AG04450 (cell line): ENCODE results near the gene DNPH1. TPM values are rescaled to one million over a fixed set of nuclear protein-coding genes. Genes with fewer than 3 reads are reported as not detected.

Experiments
- CTCF ChIA-PET: fragments of 300-600, 350-600 bp; formaldehyde crosslinking; extraction: SDS; loops from one replicate; lab custom pipeline; 2022; ENCODE audit warnings: antibody characterized with exemption, inconsistent platforms; lab: Charles Lee
- POLR2A ChIA-PET: fragments of 350-600 bp; formaldehyde crosslinking; extraction: SDS; loops from one replicate; lab custom pipeline; 2021; ENCODE audit warnings: antibody characterized with exemption, inconsistent platforms; lab: Yijun Ruan, JAX
- DNase-seq: peaks from one replicate; pipeline ENCODE4 v3.0.0-alpha.2; 2011; ENCODE audit warnings: low read depth, low spot score
- H3K27ac ChIP-seq: one replicate; pipeline ENCODE4 v1.5.1; 2012; ENCODE audit warnings: low read depth, low read length, control low read depth
- H3K27me3 ChIP-seq: one replicate; pipeline ENCODE4 v1.6.0; 2012; ENCODE audit warnings: low read length; ENCODE audit not compliant: control insufficient read depth, insufficient read depth
- H3K4me3 ChIP-seq: 2 replicates; pipeline ENCODE4 v1.5.1; 2011; ENCODE audit warnings: mild to moderate bottlenecking, low read depth, low read length, control low read depth
- H3K9me3 ChIP-seq: 2 replicates; pipeline ENCODE4 v1.5.1; 2012; ENCODE audit warnings: low read length; ENCODE audit not compliant: control insufficient read depth, insufficient read depth
- polyA plus RNA-seq: library from polyadenylated mRNA; depleted of rRNA; stranded (reverse); fragments of >200 nt; gene quantifications from 2 replicates; pipeline ENCODE4 v1.2.3, GENCODE V29; 2011
- TF ChIP-seq, protein P1 (sequence below): IDR thresholded peaks from 2 replicates; pipeline ENCODE4 v1.5.1; 2011; ENCODE audit warnings: low read depth, low read length, control low read depth, inconsistent platforms

The DNPH1 gene
- polyA plus RNA-seq, 1 experiment = 36.9 TPM

- Histone ChIP-seq H3K27ac (no peak overlapping the region), H3K4me3 (no peak overlapping the region), H3K27me3 (peaks cover 22% of the 10 kb centered on the region), H3K9me3 (no peaks in the 10 kb centered on the region; the same call in 1 of the 2 replicates)
- peak; percentile 15 for DNase-seq
- POLR2A ChIA-PET = no interaction called here
- TF ChIP-seq, protein P1, sequence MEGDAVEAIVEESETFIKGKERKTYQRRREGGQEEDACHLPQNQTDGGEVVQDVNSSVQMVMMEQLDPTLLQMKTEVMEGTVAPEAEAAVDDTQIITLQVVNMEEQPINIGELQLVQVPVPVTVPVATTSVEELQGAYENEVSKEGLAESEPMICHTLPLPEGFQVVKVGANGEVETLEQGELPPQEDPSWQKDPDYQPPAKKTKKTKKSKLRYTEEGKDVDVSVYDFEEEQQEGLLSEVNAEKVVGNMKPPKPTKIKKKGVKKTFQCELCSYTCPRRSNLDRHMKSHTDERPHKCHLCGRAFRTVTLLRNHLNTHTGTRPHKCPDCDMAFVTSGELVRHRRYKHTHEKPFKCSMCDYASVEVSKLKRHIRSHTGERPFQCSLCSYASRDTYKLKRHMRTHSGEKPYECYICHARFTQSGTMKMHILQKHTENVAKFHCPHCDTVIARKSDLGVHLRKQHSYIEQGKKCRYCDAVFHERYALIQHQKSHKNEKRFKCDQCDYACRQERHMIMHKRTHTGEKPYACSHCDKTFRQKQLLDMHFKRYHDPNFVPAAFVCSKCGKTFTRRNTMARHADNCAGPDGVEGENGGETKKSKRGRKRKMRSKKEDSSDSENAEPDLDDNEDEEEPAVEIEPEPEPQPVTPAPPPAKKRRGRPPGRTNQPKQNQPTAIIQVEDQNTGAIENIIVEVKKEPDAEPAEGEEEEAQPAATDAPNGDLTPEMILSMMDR = peak; percentile 76
- CTCF ChIA-PET = interaction anchor here (0.5 to 4.4 kb wide), 10 partner anchors 11 to 244 kb away, joined by 3 to 47 read pairs (median 3); partner anchors contain the start of genes DNPH1 and TJAP1
Observed at GRCh38 chr6:43263314-43264178, 34.3 kb upstream of the DNPH1 start.

GRCh38 chr6:43262780-43263313, 33.6 kb upstream of the DNPH1 start:
- Histone ChIP-seq H3K9me3 (no peaks in the 10 kb centered on the region; the same call in 1 of the 2 replicates), H3K27ac (no peak overlapping the region), H3K27me3 (peaks cover 19% of the 10 kb centered on the region), H3K4me3 (no peak overlapping the region)
- POLR2A ChIA-PET = no interaction called here
- no peak for DNase-seq
- TF ChIP-seq, protein P1 = no peak
- CTCF ChIA-PET = interaction anchor here (1.2 to 4.4 kb wide), 4 partner anchors 17 to 244 kb away, joined by 4 to 47 read pairs (median 10); partner anchors contain the start of gene DNPH1

DNA sequence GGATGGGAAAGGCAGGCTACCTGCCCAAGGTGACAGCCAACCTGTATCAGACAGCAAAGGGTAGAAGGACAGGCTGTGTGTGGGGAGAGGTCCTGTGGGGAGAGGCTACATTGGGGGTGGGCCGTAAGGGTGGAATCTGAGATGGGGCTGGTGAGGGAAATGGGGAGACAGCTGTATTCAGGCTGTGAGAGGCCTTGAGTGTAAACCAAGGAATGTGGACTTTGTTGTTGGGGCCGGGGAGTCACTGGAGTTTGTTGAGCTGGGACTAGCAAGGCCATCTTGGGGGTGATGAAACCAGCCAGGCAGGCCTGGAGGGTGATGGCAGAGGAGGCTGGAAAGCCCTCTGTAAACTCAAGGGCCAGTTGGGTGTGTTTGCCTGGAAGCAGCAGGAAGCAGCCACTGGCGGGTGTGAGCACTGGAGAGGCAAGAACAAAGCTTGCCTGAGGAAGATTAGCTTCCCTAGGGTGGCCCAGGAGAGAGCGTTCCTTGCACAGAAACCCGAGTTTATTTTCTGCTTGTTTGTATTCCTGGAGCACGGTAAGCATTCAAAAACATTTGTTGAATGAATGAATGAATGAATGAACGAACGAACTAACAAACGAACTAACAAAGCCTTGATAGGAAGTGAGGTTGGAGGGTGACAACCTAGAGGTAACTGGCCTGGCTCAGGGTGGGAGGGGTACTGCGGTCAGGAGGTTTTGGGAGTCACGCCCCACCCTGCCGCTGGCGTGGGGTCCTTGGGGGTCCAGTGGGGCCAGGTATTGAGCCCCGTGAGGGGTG, 32.9 kb upstream of the DNPH1 start:
- ChIA-PET POLR2A (no interaction called here), CTCF (interaction anchor here (1.0 to 4.4 kb wide), 4 partner anchors 11 to 245 kb away, joined by 5 to 47 read pairs (median 11); partner anchors contain the start of gene DNPH1)
- DNase-seq = no peak
- no peak overlapping the region for H3K27ac ChIP-seq
- TF ChIP-seq, protein P1 = no peak
- peaks cover 18% of the 10 kb centered on the region for H3K27me3 ChIP-seq
- H3K4me3 ChIP-seq = no peak overlapping the region
- H3K9me3 ChIP-seq = no peaks in the 10 kb centered on the region; the same call in 1 of the 2 replicates

GRCh38 chr6:43261198-43261597, 31.9 kb upstream of the DNPH1 start:
- H3K4me3 ChIP-seq = no peak overlapping the region
- H3K27ac ChIP-seq = no peak overlapping the region
- peaks cover 18% of the 10 kb centered on the region for H3K27me3 ChIP-seq
- TF ChIP-seq, protein P1 = no peak
- POLR2A ChIA-PET = no interaction called here
- no peaks in the 10 kb centered on the region; the same call in 1 of the 2 replicates for H3K9me3 ChIP-seq
- CTCF ChIA-PET = interaction anchor here (0.6 to 4.4 kb wide), 5 partner anchors 10 to 233 kb away, joined by 3 to 47 read pairs (median 7); no protein-coding TSS in a partner anchor
- no peak for DNase-seq
